HG02763 (cell line): ENCODE data around the gene GRIFIN.
"Not testable (repeated sequence)": the region's sequence is repeated elsewhere in the genome, so short reads cannot be mapped to it uniquely, and the experiment has no call there.

Experiments used
- ATAC-seq: cut with Tn5 transposase; IDR thresholded peaks from one replicate; pipeline ENCODE4 v1.9.1; 2021; ENCODE audit warnings: mild to moderate bottlenecking, moderate library complexity; ENCODE audit not compliant: unreplicated experiment

Gene GRIFIN

DNA sequence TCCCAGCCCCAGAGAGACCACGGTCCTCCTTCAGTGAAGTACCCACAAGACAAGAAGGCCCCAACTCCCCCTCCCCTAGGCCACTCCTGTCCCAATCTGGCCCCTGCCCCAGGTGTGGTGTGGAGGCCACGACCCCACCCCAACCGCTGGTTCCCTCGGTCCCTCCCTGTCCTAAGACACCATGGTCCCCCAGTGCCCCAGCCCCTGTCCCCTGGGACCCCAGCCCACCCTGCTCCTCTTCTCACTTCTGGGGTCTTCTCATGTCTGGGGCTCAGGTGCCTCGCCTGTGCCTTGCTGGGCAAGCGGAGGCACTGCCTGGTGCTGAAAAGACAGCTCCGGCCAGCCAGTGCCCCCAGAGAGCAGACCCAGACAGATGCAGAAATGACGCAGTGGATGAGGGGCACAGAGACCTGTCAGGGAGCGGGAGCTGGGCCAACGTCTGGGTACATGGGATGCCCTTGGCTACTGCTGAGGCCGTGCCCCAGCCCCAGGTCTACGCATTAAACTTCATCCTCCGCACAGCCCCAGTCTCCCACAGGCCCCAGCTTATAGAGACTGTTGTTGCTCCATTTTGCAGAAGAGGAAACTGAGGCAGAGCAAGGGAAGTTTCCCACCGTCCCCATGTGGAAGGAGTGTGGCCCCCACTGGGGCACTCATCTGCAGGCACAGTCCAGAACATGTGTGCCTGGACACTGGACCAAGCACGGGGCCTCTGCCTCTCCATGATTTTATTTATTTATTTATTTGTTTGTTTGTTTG lies 14.8 kb downstream of the GRIFIN start:
- ATAC-seq: no peak

DNA sequence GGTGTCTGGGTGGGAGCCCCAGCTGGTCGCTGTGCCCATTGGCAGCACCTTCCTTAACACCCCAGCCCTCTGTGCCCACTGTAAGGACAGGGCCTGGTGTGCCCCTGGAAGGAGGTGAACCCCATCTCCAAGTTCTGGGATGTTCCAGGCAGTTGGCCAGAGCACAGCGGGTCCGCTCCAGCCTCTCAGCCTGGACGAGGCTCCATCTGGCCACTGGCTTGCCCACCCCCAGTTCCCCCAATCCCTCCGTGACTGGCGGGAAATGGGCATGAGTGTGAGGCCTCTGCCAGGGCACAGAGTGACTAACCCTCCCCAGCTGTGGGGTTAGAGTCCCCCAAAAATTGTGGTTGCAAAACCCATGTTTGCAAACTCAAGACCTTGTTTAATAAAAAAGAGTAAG lies 15.6 kb downstream of the GRIFIN start:
- no peak for ATAC-seq

DNA sequence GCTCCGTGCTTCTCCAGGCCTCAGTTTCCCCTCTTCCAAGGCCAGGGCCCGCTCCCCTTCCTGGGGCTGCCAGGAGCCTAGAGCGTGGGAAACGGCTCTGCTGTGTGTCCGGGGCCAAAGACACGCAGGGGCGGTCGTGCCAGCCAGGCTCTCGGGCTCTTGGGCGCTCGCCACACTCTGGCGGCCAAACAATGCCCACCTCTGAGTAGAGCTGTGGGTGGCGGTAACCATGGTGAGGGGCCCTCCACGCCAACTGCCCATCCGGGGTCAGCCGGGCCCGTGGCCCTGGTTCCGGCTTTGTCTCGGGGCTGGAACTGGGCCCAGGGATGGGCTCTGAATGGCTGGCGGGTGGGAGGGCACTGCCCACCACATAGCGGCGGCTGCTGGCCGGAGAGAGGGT lies 16.0 kb downstream of the GRIFIN start:
- no peak for ATAC-seq

DNA sequence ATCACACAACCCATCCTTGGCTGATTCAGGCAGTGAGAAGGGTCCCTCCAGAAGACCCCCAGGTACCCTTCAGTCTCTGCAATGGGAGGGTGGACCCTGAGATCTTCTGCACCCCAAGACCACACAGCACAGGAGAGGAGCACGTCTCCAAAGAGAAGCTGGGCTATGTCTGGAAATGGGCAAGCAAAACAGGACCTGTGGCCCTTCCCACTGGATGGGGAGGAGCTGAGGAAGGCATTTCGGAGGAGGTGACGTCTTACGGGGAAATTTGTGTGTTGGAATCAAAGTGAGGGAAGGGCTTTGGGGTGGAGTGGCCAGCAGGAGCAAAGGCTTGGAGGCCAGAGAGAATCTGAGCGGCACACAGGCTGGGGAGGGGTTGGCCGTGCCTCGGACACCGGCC lies 16.5 kb downstream of the GRIFIN start:
- ATAC-seq: no peak

DNA sequence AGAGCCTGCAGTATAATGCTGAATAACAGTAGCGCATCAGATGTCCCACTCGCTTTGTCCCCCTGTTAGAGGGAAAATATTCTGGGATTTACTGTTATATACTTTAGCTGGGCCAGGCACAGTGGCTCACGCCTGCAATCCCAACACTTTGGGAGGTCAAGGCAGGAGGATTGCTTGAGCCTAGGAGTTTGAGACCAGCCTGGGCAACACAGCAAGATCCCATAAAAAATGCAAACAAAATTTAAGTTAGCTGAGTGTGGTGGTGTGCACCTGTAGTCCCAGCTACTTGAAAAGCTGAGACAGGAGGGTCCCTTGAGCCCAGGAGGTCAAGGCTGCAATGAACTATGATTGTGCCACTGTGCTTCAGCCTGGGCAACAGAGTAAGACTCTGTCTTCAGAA lies 22.3 kb downstream of the GRIFIN start:
- ATAC-seq: not testable (repeated sequence)

DNA sequence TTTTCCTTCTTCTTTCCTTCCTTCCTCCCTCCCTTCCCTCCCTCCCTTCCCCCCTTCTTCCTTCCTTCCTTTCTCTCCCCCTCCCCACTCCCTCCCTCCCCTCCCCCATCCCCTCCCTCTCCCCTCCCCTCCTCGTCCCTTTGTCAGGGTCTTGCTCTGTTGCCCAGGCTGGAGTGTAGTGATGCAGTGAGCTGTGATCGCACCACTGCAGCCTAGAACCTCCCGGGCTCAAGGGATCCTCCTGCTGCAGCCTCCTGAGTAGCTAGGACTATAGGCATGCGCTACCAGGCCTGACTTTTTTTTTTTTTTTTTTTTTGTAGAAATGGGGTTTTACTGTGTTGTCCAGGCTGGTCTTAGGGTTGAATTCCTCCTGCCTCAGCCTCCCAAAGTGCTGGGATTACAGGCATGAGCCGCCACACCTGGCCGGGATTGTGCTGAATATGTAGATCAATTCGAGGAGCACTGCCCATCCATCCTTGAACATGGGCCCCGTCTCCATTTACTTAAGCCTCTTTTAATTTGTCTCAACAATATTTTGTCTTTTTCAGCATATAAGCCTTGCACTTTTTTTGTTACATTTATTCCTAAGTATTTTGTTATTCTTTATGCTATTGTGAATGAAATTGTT lies 23.4 kb downstream of the GRIFIN start:
- no peak for ATAC-seq

DNA sequence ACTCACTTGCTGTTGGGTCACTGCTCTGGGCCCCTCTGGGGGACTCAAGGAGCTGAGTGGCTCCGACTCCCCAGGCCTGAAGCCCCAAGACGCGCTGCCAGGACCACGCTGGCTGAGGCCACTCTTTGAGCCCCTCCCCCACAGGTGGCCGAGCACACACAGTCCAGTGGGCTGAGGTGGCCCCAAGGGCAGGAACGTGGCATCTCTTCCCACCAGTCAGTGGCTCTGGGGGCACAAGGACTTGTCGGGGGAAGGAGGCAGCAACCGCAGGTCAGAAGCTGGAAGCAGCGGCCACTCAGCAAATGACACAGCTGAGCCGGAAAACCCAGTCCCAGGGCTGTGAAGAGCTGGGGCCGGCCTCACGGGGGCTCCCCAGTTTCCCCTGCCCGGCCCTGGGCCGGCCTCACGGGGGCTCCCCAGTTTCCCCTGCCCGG lies 24.1 kb downstream of the GRIFIN start:
- ATAC-seq: no peak

DNA sequence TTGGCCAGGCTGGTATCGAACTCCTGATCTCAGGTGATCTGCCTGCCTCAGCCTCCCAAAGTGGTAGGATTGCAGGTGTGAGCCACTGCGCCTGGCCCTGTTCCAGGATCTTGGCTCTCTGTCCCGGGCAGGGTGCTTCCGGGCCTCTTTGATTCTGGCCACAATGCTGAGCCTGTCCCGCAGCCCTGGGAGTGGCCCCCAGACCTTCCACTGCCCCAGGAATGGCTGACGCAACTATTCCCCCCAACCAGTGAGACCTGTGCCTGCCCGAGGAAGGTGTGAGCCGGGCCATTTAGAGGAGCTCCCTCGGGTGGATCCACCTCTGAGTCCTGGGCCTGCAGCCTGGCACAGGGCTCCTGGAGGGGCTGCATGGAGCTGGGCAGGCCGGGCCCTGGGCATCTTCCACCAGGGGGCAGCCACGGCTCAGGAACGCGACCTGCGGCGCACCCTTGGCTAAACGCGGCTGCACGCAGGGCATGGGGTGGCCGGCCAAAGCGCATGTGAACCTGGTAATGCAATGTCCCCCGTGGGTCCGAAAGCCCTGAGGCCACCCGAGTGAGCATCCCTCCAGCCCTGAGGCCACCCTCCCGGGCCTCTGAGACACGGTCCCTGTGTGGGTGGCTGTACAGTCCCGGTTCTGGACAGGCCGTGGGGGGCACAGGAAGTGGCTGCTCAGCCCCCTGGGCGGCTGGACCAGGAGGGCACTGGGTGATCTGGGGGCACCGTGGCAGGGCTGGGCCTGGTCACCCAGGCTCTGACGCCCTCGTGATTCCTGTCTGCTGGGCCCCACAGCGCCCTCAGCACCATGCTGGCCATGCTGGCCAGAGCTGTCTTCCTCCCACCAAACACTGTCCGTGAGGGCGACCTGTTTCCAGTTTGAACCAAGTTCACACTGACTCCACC lies 24.8 kb downstream of the GRIFIN start:
- ATAC-seq: peak; percentile 64

DNA sequence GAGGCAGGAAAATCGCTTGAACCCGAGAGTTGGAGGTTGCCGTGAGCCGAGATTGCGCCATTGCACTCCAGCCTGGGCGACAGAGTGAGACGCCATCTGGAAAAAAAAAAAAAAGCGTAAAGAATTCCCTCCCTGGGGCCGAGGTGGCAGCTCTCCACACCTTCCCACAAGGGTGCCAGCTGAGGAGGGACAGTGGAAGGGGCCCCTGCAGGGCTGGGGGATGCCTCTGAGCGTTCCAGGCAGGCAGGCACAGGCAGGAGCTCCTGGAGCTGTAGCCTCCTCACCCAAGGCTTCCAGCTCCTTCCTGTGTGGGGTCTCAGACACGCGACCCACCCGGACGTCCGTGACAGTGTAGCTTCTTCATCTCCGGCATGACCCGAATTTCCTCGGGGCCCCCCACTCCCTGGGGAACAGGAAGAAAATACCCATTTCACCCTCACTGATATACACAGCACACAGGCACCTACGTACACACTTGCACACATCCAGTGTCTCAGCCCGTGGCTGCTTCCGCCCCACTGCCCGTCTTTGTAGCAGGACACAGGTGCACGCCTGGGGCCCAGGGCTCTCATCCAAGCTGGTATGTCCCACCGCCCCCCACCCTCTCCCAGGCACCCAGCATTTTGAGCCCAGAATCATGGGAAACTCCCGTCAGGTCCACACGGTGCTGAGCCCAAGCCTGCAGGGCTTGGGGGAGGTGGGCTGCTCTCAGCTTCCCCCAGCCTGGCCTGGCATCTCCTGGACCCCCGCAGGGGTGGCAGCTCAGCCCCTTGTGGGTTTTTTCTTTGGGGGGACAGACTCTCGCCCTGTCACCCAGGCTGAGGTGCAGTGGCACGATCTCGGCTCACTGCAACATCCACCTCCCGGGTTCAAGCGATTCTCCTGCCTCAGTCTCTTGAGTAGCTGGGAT lies 25.7 kb downstream of the GRIFIN start:
- ATAC-seq: no peak

DNA sequence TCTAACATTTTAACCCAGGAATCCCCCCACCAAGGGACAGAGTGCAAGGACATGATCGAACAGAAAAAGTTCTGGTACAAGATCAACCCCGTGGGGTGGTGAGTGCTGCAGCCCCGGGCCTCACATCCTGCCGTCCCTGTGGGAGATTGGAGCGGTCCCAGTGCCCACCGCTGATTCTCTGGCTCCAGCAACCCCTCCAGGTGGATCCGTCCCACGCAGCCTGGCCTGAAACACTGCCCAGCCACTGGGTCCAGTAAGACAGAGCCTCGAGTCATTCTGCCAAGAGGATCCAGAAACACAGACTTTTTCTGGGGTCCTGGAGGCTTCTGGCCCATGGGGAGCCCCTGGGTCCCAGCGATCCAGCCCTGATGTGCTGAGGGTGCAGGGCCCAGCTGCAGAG lies 29.5 kb downstream of the GRIFIN start:
- ATAC-seq: no peak

DNA sequence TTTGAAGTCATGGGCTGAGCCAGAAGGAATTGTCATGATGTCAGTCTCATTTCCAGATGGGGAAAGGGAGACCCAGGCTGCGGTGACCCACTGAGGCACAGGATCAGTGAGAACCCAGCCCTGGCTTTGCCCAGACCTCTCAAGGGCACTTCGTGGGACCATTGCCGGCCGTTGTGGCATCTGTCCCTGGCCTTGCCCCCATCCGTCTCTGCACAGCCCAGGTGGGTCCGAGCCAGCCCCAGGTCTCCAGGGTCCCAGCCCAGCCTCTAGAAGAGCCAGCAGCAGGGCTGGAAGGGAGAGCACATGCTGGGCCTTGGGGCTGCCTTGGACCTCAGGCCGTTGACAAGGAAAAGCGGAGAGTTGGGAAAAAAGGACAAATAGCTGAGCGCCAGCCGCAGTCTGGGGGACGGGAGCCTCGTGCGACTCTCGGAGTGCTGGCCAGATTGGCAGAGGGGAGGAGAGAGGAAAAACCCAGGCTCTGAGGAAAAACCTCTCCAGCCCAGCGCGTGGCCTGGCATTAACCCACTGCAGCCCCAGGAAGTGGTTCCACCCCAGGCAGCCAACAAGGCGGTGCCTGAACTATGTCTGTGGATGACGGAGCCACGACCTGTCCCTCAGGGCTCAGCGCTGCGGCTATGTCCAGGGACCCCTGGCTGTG lies 30.2 kb downstream of the GRIFIN start:
- ATAC-seq: no peak

DNA sequence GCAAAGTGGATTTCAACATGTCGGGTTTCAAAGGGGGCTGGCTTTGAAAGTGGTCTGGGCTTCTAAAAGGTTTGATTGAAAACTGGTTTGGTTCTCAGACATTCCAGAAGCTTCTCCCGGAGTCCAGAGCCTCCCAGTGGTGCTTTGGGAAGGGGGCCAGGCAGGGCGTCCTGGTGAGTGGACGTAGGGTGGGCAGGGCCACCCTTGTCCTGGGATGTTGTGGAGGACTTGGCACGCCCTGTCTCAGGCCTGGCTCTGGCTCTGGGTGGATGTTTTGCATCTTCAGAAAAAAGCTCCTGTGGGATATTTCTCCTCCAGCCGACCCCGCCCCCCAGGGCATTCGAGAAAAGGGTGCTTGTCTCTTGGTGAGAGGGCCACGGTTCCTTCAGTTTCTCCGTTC lies 31.2 kb downstream of the GRIFIN start:
- no peak for ATAC-seq

DNA sequence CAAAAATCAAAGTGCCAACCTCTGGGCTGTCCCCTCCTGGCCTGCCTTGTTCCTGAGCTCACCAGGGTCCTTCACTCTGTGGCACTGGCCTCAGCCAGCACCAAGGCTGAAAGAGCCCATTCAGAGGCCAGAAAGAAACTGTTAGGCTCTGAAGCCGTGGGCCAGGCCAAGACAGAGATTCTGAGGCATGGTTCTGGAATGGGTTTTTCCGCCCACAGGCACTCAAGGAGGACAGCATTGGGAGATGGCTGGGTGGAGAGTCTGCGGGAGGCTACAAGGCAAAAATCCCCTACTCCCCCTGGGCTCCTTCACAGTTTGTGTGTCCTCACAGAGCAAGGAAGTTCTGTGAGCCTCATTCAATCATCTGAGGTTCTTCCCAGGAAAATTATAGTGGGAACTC lies 31.7 kb downstream of the GRIFIN start:
- no peak for ATAC-seq

DNA sequence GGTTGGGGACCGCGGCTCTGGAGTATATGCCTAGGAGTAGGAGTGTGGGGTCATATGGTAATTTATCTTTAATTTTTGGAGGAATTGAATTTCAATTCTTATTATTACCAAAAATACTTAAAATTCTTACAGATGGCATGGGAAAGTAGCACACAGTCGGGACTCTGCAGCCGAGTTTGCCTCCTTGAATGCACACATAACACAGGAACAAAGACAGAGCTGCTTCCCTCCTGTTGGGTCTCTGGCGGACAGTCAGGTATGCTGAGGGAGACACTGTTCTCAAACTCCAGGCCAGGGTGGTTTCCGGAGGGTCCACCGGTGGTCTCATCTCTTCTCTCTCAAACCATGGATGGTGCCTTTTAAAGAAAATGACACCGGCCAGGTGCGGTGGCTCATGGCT lies 32.7 kb downstream of the GRIFIN start:
- ATAC-seq: no peak

DNA sequence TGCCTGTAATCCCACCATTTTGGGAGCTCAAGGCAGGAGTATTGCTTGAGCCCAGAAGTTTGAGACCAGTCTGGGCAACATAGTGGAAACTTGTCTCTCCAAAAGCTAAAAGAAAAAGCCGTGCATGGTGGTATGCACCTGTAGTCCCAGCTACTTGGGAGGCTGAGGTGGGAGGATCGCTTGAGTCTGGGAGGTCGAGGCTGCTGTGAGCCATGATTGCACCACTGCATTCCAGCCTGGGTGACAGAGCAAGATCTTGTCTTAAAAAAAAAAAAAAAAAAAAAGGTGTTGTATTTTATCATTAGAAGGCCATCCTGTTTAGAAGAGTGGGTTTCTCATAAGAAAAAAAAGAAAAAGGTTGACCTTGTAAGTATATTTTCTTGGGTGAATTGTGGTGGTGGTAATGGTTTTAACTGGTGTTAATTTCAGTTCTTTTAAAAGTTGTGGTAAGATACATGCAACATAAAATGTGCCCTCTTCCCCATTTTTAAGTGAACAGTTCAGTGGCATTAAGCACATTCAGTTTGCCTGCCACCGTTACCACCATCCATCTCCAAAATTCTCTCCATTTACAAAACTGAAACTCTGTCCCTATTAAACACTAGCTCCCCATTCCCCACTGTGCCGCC lies 34.7 kb downstream of the GRIFIN start:
- ATAC-seq: no peak

DNA sequence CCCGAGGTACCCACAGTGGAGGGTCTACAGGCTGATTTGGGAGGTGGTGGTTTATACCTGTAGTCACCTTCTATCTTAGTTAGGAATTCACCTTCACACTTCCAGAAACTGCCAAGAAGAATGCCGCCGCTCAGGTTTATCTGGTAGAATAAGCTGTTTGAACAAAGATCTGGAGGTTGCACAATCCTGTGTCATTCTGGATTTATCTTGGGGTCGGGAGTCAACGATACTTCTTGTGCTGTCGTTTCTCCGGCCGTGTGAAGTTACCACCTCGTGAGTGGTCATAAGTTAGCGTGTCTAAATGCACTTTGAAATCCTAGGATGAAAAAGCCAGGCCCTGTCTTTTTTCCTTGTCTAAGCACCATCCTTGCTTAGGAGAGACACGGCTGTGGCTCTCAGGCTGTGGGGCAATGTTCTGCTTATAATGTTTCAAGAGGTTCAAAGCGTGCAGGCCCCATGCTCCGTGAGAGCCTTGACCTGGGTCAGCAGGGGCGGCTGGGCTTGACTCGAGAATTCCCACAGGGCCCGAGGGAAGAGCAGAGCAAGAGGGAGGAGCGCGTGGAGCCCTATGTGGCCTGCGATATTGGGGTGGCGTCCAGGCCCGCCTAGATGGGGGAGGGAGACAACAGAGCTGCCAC lies 35.5 kb downstream of the GRIFIN start:
- no peak for ATAC-seq

DNA sequence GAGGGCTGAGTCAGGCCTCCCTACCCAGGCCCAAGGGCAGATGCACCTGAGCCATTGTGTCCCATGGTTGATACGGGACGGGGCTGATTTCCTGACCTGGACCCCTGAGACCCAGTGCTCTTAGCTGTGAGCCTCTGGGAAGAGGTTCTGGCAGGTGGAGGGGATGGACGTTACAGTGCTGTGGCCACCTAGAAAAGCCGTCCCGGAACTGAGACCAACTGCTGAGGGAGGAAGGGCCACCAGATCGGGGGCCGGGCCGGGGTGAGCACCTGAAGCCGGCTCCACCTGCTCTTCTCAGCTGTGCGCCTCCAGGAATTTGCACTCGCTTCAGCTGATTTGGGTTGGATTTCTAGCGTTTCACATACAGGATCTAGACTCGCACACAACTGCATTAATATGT lies 37.4 kb downstream of the GRIFIN start:
- ATAC-seq: no peak

DNA sequence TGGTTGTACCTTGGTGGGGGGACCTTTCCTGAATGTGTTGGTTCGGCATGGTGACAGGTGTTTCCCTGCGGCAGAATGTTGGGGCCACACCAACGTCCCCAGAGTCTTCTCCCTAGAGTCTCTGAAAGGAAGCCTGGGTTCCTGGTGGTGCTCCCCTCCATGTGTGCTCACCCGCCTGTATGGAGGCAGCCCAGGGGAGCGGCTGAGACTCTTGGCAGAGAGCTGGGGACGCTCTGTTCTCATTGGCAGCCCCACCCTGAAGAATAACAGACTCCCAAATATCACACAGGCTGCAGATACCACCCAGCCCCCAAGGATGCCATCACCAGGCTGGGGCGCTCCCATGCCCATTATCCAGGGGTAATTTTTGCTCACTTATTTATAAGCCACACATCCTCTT lies 38.0 kb downstream of the GRIFIN start:
- no peak for ATAC-seq

DNA sequence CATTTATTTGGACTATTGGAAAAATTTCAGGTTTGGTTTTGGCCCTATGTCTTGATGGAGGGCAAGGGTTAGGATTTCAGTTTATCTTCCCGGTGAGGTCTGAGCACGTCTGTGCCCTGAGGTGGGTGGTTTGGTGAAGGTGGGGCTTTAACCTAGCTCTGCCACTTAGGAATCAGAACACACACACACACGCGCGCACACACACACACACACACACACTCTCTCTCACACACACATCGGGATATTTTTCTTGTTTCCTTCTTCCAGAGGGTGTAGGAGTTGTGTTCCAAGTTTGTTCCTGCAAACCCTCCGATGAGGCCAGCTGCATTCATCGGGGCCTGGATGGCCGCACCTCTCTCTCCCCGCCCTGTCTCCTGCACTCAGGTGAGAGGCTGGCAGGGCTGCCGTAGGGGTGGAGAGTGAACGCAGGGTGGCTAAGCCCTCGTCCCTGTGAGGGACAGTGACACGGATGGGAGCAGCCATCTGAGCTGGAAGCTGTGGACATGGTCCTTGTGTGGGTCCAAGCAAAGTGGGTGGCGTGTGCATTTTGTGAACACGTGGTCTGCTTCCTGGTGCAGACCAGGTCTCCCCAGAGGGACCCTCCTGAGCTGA lies 38.6 kb downstream of the GRIFIN start:
- no peak for ATAC-seq
